CD4-positive, alpha-beta T cell treated with Interleukin-15 for 4 hours (primary cell): ENCODE measurements around the gene ADAMTS13.
A peak's percentile ranks its signal among the peaks of the same experiment; 100 is the strongest.

Source experiments
- DNase-seq: peaks from one replicate; pipeline ENCODE4 v3.0.0-alpha.2; 2020; ENCODE audit warnings: low spot score

ADAMTS13 gene

DNA sequence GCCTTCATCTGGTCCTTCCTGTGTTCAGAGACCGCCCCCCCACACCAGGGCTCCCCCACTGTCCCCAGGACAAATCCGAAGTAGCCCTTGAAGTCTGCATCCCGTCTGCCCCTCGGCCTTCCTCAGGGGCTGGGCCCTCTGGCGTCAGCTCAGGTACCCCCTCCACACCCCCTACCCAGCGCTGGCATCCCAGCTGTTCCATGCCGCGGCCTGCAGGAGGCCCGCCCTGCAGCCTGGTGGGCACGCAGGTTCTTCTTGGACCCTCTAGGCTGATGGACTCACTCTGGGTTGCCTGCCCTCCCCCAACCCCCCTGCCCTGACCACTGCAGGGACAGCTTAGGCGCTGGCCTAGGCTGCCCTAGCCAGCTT, 50.1 kb downstream of the ADAMTS13 start:
- no peak for DNase-seq

- no peak for DNase-seq
Measured at GRCh38 chr9:133472753-133473378, 50.7 kb downstream of the ADAMTS13 start.

DNA sequence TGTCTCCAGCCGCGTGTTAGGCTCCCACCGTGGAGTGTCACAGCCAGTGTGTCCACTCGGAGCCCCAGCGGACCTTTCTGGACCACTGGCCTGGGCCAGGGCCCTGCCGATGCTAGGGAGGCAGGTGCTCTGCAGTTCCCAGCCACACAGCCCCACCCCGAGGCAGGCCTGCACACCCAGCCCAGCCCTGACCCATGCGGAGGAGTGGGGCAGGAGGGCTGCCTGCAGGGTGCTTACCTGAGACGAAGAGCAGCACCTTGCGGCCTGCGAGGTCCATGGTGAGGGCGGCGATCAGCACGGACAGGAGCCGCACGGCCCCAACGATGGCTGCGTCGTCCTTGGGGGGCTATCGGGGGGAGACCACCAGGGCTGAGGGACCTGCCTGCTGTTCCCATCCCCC, 51.6 kb downstream of the ADAMTS13 start:
- no peak for DNase-seq

DNA sequence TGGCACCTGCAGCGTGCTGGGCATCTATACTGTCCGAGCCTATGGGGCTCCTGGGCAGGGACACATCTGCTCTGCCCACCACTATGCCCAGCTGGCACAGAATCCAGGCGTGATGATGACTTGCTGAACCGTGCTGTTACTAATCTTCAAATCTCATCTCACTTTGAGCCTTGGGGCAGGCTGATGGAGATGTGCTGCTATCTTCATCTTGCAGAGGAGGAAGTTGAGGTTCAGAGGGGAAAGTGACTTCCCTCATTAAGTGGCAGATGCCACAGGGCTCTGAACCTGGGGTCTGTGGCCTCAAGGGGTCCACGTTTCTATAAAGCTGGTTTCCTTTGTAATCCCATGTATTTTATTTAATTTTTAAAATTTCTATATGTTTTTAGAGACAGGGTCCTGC, 52.0 kb downstream of the ADAMTS13 start:
- no peak for DNase-seq

GRCh38 chr9:133474853-133475252, 52.7 kb downstream of the ADAMTS13 start:
- DNase-seq = no peak

DNA sequence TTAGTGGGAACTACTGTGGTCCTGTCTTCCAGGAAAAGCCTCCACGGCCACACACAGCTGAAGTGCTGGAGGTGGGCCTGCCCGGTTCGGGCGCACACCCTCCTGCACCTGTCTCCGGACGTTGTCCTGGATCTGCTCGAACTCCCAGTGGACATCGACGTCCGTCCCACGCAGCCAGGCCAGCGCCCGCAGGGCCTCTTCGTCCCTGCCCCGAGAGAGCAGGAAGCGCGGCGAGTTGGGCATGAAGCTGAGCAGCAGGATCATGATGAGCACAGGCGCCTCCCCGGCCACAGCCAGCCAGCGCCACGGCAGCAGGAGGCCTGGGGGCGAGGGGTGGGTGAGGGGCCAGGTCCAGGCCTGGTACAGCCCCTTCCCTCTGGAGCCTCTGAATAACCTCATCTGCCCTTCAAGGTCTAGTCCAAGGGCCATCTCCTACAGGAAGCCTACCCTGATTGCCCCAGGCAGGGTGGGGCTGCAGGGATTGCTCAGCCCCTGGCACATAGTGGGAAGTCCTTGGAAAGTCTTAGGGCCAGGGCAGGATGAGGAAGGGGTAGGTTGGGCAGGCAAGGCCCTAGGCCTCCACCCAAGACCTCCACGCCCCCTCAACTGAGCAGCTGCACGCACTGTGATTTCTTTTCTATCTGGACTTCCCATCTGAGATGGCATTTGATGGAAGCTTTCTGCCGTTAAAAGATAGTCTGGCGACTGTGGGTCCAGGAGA, 53.3 kb downstream of the ADAMTS13 start:
- DNase-seq = no peak

DNA sequence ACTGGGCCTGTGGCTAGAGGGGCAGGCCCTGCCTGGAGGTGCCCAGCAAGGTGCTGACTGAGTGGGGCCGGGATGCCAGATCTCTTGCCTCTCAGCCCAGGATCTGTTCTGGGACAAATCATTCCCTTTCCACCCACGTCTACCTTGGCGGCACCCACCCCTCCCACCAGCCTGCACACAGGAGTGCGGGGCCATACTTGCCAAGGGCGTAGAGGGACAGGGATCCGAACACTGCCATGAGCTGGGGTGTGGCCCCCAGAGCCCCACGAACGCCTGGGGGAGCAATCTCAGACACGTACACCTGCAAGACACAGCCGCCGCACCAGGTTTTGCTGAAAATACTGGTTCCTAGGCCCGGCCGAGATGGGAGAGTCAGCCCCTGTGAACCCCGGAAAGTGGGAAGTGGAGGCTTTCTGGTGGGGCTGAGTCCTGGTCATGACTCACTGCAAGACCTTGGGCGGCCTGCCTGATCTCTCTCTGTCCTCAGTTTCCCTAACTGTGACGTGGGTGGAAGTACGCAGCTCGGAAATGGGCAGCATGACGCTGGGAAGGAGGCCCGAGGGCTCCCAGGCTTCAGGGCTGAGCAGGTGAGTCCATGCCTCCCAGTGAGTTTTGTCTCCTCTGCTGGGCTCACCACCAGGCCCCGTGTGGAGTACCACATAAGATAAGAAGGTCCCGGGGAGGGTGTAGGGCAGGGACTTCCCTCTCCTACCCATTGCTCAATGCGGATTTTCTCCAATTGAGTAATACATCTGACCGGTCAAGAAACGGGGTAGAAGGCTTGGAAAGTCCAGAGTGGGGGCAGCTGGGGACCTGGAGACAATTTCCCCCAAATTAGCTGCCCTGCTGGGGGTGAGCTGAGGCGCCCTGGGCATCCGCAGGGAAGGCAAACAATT, 54.1 kb downstream of the ADAMTS13 start:
- no peak for DNase-seq

- DNase-seq = no peak
Measured at GRCh38 chr9:133476941-133477340, 54.8 kb downstream of the ADAMTS13 start.

- no peak for DNase-seq
Measured at GRCh38 chr9:133477461-133477860, 55.3 kb downstream of the ADAMTS13 start.

GRCh38 chr9:133477992-133478850, 56.1 kb downstream of the ADAMTS13 start:
- peak; percentile 15 for DNase-seq

DNA sequence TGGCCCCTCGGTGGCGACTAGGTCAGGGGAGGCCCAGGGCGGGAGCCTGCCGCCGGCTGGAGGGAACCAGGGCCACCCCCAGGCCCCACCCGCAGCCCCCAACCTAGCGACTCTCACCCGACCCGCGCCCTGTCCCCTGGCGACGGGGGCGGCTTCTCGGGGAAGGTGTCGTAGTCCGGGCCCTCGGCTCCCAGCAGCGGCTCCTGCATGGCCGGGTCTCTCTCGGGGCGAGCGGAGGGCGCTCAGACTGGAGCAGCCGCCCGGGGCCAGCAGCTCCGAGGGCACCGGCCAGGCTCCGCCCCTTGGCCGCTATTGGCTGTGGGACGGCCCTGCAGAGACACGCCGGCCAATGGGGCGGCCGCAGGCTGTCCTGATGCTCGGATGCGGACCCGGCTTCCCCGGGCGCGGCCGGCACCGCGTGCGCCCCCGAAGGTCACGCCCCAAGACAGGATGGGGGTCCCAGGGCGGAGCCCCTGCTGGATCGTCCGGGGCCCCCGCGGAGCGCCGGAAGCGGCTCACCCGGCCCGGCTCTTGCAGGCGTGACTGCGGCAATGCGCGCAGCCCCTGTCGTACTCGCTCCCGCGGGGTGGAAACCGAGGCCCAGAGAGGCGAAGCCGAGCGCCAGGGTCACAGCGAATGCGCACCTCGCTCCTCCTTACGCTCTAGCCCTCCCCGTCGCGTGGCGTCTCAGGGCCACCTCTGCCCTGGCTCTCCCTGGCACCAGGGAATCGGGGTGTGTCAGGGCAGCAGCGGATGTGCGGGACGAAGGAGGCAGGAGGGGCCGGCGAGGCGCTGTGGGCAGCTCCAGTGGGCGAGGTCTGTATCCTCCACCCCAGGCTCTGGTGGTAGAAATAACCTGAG, 56.9 kb downstream of the ADAMTS13 start, which contains the start of gene SLC2A6:
TSS of gene SLC2A6 (minus strand) at position 249 of the 861 bp plus-strand sequence. CDS start at position 209, 40 bp downstream.
- peak; percentile 78 for DNase-seq

GRCh38 chr9:133483611-133484010, 61.4 kb downstream of the ADAMTS13 start:
- no peak for DNase-seq

DNA sequence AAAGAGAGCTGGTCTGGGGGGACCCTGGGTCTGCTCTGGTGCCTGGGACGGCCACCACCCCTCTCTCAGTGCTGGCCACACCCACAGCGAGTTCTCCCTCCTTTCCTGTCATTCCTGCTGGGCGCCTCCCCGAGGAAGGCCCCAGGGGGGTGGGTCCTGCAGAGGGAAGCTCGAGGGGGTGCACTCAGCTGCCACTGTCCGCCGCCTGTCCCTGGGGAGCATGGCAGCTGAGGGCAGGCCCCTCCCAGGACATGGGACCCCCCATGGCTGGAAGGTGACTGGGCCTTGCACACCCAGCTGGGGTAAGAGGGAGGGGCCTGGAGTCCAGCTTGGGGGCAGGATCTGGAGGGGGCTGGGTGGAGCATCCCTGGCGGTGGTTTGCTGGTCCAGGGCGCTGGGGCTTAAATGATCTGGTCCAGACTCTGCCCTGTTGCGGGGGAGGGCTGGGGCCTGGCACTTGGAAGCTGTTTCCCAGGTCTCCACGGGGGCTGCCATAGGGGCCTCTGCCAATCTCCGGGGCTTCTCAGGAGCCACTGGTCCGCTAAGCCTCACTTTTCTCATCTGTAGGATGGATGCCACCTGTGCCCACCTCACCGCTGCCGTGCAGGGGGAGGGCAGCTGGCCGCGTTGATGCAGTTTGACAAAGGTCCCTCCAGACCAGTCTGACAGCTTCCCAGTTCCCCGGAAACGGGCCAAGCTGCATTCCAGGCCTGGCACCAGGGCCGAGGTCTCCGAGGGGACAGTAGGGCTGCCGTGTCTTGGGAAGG, 62.7 kb downstream of the ADAMTS13 start:
- DNase-seq = no peak

- no peak for DNase-seq
Measured at GRCh38 chr9:133485531-133486260, 63.5 kb downstream of the ADAMTS13 start.

DNA sequence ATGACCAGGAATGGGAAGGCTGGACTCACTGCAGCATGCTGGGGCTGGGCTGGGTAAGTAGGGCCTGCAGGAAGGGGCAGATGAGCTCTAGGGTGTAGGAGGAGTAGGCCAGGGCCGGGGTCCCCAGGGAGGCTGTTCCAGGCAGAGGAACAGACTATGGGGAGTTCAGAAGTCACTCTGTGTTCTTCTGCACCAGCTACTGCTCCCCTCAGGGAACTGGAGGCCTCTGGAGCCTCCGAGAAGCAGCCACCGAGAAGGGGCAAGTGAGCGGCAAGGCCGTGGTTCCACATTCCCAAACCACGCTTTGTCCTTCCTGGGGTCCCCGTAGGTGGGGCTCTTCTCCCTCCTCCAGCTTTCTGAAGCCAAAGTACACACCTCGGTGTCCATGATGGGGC, 65.2 kb downstream of the ADAMTS13 start:
- no peak for DNase-seq

DNA sequence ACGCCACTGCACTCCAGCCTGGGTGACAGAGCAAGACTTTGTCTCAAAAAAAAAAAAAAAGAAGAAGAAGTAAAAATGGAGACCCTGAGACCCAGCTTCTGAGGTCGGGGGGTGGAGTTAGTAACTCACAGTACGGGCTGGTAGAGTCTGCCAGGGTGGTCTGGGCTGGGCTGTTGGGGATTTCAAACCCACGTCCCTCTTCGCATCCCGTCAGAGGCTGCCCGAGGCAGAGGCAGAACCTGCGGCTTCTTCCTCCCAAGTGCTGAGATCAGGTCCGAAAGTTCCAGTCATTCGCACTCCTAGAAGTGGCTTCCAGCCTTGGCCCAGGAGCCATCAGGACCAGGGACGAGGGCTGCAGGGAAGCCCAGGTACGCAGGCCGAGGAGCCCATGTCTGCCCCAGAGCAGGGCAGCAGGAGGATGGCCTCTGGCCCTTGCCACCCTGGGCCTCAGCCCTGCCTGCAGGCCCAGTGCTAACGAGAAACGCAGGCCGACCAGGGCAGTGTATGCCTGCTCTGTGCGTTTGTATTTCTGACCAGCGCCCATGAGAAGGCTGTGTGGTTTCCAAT, 66.6 kb downstream of the ADAMTS13 start:
- no peak for DNase-seq

DNA sequence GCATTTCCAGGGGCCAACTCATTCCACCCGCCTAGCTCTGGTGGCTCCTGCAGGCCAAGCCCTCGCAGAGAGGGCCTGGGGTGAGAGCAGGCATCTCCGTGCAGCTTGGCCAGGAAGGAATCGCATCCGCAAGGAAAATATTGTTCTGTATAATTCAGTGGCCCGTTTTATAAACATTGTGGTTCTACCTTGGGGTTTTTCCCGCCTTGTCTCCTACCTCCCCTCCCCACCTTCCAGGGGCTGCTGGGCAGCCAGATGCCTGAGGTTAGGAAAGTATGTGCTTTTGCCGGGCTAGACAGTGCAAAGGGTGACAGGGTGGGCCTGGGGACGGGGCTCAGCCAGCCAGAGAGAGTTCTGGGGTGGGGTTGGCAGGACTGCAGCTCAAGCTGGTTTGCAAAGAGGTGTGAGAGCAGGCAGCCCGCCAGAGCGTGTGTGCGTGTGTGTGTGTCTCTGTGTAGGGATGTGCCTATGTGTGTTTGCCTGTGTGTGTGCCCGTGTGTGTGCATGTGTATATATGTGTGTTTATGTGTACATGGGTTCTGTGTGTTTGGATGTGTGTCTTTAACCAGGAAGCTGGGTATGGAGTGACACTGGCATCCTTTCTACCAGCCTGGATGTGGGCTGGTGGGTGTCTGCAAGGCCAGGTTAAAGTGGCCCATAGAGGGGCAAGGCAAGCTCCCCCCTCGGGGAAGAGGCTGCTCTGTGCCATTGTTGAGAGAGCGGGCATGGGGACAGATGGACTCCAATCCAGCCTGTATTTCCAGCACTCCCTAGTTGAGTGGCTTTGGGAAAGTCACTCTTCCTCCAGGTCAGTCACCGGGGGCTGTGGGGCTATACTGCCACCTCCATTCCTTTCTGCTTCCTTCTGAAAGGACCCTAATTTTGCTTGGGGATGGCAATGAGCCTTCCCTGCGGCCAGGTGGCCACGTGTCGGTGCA, 67.4 kb downstream of the ADAMTS13 start:
- no peak for DNase-seq

DNA sequence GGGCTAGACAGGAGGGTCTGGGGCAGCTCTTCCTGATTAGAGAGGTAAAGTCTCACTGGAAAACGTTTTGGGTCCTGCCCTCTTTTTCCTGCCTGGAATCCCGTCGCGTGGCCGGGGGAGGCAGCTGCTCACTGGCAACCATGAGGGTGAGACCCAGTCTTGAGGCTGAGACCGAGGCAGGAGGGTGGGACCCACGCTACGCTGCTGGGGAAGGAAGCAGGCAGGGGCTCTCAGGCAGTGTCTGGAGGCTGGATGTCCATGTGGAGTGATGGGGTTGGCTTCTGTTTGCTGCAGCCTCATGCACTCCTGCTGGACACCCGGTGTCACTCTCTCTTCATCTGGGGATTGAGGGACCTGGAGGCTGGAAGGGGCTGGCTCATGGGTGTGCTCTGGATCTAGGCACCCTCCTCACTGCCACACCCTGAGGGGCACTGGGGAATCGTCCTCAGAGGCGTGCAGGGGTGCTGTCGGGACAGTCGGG, 68.1 kb downstream of the ADAMTS13 start:
- no peak for DNase-seq
